HepG2 (cell line): Measurements from ENCODE around the gene TGM1. TPM values are rescaled to one million over a fixed set of nuclear protein-coding genes. Genes with fewer than 3 reads are reported as not detected.

Experiments used
- ARID5B ChIP-seq: IDR thresholded peaks from 2 replicates; pipeline ENCODE4 v1.4.0; 2020; ENCODE audit warnings: mild to moderate bottlenecking, missing genetic modification reagents
- ATAD3A ChIP-seq: sonication (generic); formaldehyde crosslinking; IDR thresholded peaks from 2 replicates; pipeline ENCODE4 v1.4.0; 2020; ENCODE audit warnings: missing genetic modification reagents
- ETV5 ChIP-seq: IDR thresholded peaks from 2 replicates; pipeline ENCODE4 v1.6.1; 2018; ENCODE audit warnings: missing biosample characterization, missing genetic modification reagents, inconsistent platforms, borderline replicate concordance
- FOXA3 ChIP-seq: IDR thresholded peaks from 2 replicates; pipeline ENCODE4 v1.6.1; 2016; ENCODE audit warnings: missing genetic modification reagents, missing compliant biosample characterization
- GTF3A ChIP-seq: sonication (generic); formaldehyde crosslinking; conservative IDR thresholded peaks from 2 replicates; pipeline ENCODE4 v1.4.0; 2020; ENCODE audit warnings: mild to moderate bottlenecking, missing genetic modification reagents
- HNF1B ChIP-seq: sonication (generic); formaldehyde crosslinking; IDR thresholded peaks from 2 replicates; pipeline ENCODE4 v1.5.1; 2020; ENCODE audit warnings: mild to moderate bottlenecking, moderate library complexity, missing genetic modification reagents
- KDM3A ChIP-seq: IDR thresholded peaks from 2 replicates; pipeline ENCODE4 v1.6.1; 2018; ENCODE audit warnings: low read depth, missing compliant biosample characterization
- MAFF ChIP-seq: IDR thresholded peaks from 2 replicates; pipeline ENCODE4 v1.6.1; 2011; ENCODE audit warnings: low read depth, low read length, improper control_type of control experiment
- NAIF1 ChIP-seq: sonication (generic); formaldehyde crosslinking; IDR thresholded peaks from 2 replicates; pipeline ENCODE4 v1.5.0; 2020; ENCODE audit warnings: mild to moderate bottlenecking, missing genetic modification reagents, borderline replicate concordance
- NFKBIZ ChIP-seq: IDR thresholded peaks from 2 replicates; pipeline ENCODE4 v1.6.1; 2018; ENCODE audit warnings: missing genetic modification reagents, missing compliant biosample characterization
- SKIL ChIP-seq: sonication (generic); formaldehyde crosslinking; IDR thresholded peaks from 2 replicates; pipeline ENCODE4 v1.8.0; 2022; ENCODE audit warnings: missing genetic modification reagents, mild to moderate bottlenecking, moderate library complexity, borderline replicate concordance
- TFDP2 ChIP-seq: sonication (generic); formaldehyde crosslinking; IDR thresholded peaks from 2 replicates; pipeline ENCODE4 v1.4.0; 2020; ENCODE audit warnings: missing genetic modification reagents
- ZBTB20 ChIP-seq: sonication (generic); formaldehyde crosslinking; IDR thresholded peaks from 2 replicates; pipeline ENCODE4 v1.8.1; 2023; ENCODE audit warnings: missing genetic modification reagents, low read depth, mild to moderate bottlenecking, borderline replicate concordance
- ZBTB7B ChIP-seq: sonication (generic); formaldehyde crosslinking; IDR thresholded peaks from 2 replicates; pipeline ENCODE4 v1.4.0; 2020; ENCODE audit warnings: missing genetic modification reagents
- ZNF557 ChIP-seq: sonication (generic); formaldehyde crosslinking; IDR thresholded peaks from 2 replicates; pipeline ENCODE4 v1.4.0; 2020; ENCODE audit warnings: missing genetic modification reagents
- ZNF607 ChIP-seq: sonication (generic); formaldehyde crosslinking; IDR thresholded peaks from 2 replicates; pipeline ENCODE4 v1.5.1; 2020; ENCODE audit warnings: missing genetic modification reagents, mild to moderate bottlenecking, borderline replicate concordance
- ZNF790 ChIP-seq: sonication (generic); formaldehyde crosslinking; IDR thresholded peaks from 2 replicates; pipeline ENCODE4 v1.8.0; 2022; ENCODE audit warnings: missing genetic modification reagents, mild to moderate bottlenecking, borderline replicate concordance
- ZNF850 ChIP-seq: sonication (generic); formaldehyde crosslinking; conservative IDR thresholded peaks from 2 replicates; pipeline ENCODE4 v1.9.0; 2021; ENCODE audit warnings: mild to moderate bottlenecking, missing genetic modification reagents
- ZNF883 ChIP-seq: sonication (generic); formaldehyde crosslinking; IDR thresholded peaks from 2 replicates; pipeline ENCODE4 v1.5.1; 2020; ENCODE audit warnings: mild to moderate bottlenecking, missing genetic modification reagents; ENCODE audit errors: not compliant biosample characterization
- ZSCAN9 ChIP-seq: IDR thresholded peaks from 2 replicates; pipeline ENCODE4 v1.6.1; 2016; ENCODE audit warnings: borderline replicate concordance
- polyA plus RNA-seq, 8 experiments: library from polyadenylated mRNA; depleted of rRNA in 3 of 8; stranded (reverse) in 7 of 8; unstranded in 1 of 8; fragments of >200 nt; fragmentation: Illumina TruSeq in 4 of 8; extraction: Trizol in 4 of 8; gene quantifications; 2 replicates each; pipeline versions ENCODE4 v1.2.1 to v1.2.3, GENCODE V29; 2011 to 2016; ENCODE audit warnings: low read depth in 4 of 8, missing spikeins in 1 of 8, mixed read lengths in 1 of 8; ENCODE audit not compliant: insufficient read depth in 1 of 8
- total RNA-seq, 5 experiments: library from RNA; depleted of rRNA; stranded (reverse); fragments of >200 nt; fragmentation: Illumina TruSeq; extraction: Trizol; gene quantifications; 2 replicates each; pipeline ENCODE4 v1.2.3, GENCODE V29; 2016; ENCODE audit warnings: low read depth in 1 of 5

Gene TGM1
- total and polyA plus RNA-seq, 2 of the 13 experiments (the other 11 are each of a cell fraction or from before 2014, with no cell fraction given) = 3.2 to 10.6 TPM

- TF ChIP-seq ARID5B (CRISPR knock-in tag) = peak; percentile 78; the same call in 1 of the 2 replicates
- peak; percentile 47; the same call in 1 of the 2 replicates for TF ChIP-seq ZNF850 (CRISPR knock-in tag)
- peak; percentile 97 for TF ChIP-seq ZBTB20 (CRISPR knock-in tag)
- TF ChIP-seq ZBTB7B (CRISPR knock-in tag) = no peak
- TF ChIP-seq ZNF883 (CRISPR knock-in tag) = peak; percentile 97
- no peak for TF ChIP-seq SKIL
- peak; percentile 87 for TF ChIP-seq HNF1B (CRISPR knock-in tag)
- TF ChIP-seq ZNF557 = peak; percentile 91
- peak; percentile 83 for TF ChIP-seq KDM3A
- TF ChIP-seq MAFF = no peak; the same call in 1 of the 2 replicates
- TF ChIP-seq ETV5 (CRISPR knock-in tag) = peak; percentile 77; the same call in 1 of the 2 replicates
- peak; percentile 62; the same call in 1 of the 2 replicates for TF ChIP-seq ZNF790 (CRISPR knock-in tag)
- TF ChIP-seq ZNF607 (CRISPR knock-in tag) = no peak; the same call in 1 of the 2 replicates
- 0 out of 2 replicates have a peak, but pooled peaks have one; percentile 26 for TF ChIP-seq ATAD3A (CRISPR knock-in tag)
- TF ChIP-seq NFKBIZ (CRISPR knock-in tag) = peak; percentile 15; the same call in 1 of the 2 replicates
- TF ChIP-seq FOXA3 (CRISPR knock-in tag) = peak; percentile 83
- TF ChIP-seq GTF3A (CRISPR knock-in tag) = peak; percentile 95; the same call in 1 of the 2 replicates
- no peak; the same call in 1 of the 2 replicates for TF ChIP-seq ZSCAN9 (CRISPR knock-in tag)
- peak; percentile 92; the same call in 1 of the 2 replicates for TF ChIP-seq NAIF1 (CRISPR knock-in tag)
- peak; percentile 96 for TF ChIP-seq TFDP2
Measured at GRCh38 chr14:24299255-24300191, 36.5 kb upstream of the TGM1 start, which contains the start of the genes DHRS1 and NOP9 (continued).
